SU-DHL-6 (cell line): ENCODE data around the gene MYO5C.

Experiments
- H2AFZ ChIP-seq: fragments of 200-600 bp; sonication (generic); 2 replicates; pipeline ENCODE4 v1.6.1; 2014; ENCODE audit warnings: low read depth, mild to moderate bottlenecking, moderate library complexity, mixed read lengths, antibody characterized with exemption, low read length; ENCODE audit not compliant: severe bottlenecking
- H3F3A ChIP-seq: fragments of 200-600 bp; shearing (Covaris generic); 2 replicates; pipeline ENCODE4 v1.6.0; 2016; ENCODE audit warnings: antibody characterized with exemption, mild to moderate bottlenecking; ENCODE audit not compliant: insufficient read depth
- H3K27ac ChIP-seq: fragments of 200-600 bp; sonication (generic); 2 replicates; pipeline ENCODE4 v1.5.1; 2016; ENCODE audit warnings: low read depth, mild to moderate bottlenecking, low read length, moderate library complexity, mixed read lengths
- H3K27me3 ChIP-seq: fragments of 200-600 bp; sonication (generic), shearing (Covaris generic); 2 replicates; pipeline ENCODE4 v1.6.0; 2014; ENCODE audit warnings: mild to moderate bottlenecking, low read length
- H3K36me3 ChIP-seq: fragments of 200-600 bp; sonication (generic); 2 replicates; pipeline ENCODE4 v1.6.1; 2014; ENCODE audit warnings: mild to moderate bottlenecking, low read length, mixed read lengths
- H3K4me2 ChIP-seq: fragments of 300-600, 200-600 bp; shearing (Covaris generic), sonication (generic); 2 replicates; pipeline ENCODE4 v1.6.0; 2014; ENCODE audit warnings: low read length, low read depth, mild to moderate bottlenecking; ENCODE audit not compliant: poor library complexity, severe bottlenecking
- H3K4me3 ChIP-seq: fragments of 200-600 bp; sonication (generic); 2 replicates; pipeline ENCODE4 v1.5.1; 2014; ENCODE audit warnings: antibody characterized with exemption, low read length, mild to moderate bottlenecking, mixed read lengths; ENCODE audit not compliant: insufficient read depth, poor library complexity, severe bottlenecking
- H3K79me2 ChIP-seq: fragments of 200-600 bp; sonication (generic); 2 replicates; pipeline ENCODE4 v1.6.1; 2014; ENCODE audit warnings: mild to moderate bottlenecking, low read length, moderate library complexity; ENCODE audit not compliant: insufficient read depth
- H3K9ac ChIP-seq: fragments of 200-600 bp; sonication (generic); 2 replicates; pipeline ENCODE4 v1.7.0; 2014; ENCODE audit warnings: mild to moderate bottlenecking, low read length
- H3K9me2 ChIP-seq: fragments of 200-600 bp; sonication (generic); replicated peaks from 2 replicates; pipeline ENCODE4 v1.6.1; 2014; ENCODE audit warnings: low read length; ENCODE audit not compliant: insufficient read depth
- H3K9me3 ChIP-seq: fragments of 200-600 bp; sonication (generic); 2 replicates; pipeline ENCODE4 v1.6.1; 2014; ENCODE audit warnings: low read length, mixed read lengths; ENCODE audit not compliant: insufficient read depth
- H4K20me1 ChIP-seq: fragments of 200-600 bp; sonication (generic); 2 replicates; pipeline ENCODE4 v1.6.1; 2014; ENCODE audit warnings: low read depth, mild to moderate bottlenecking, antibody characterized with exemption, low read length, moderate library complexity, mixed read lengths
- CTCF ChIP-seq: fragments of 200-600 bp; sonication (generic); IDR thresholded peaks from one replicate; pipeline ENCODE4 v1.5.1; 2017; ENCODE audit warnings: antibody characterized with exemption, mild to moderate bottlenecking, low read length, moderate library complexity; ENCODE audit not compliant: insufficient read depth, poor library complexity, severe bottlenecking
- EZH2phosphoT487 ChIP-seq: fragments of 200-600 bp; sonication (generic), shearing (Covaris generic); conservative IDR thresholded peaks from 2 replicates; pipeline ENCODE4 v1.6.1; 2018; ENCODE audit warnings: mild to moderate bottlenecking, antibody characterized with exemption, low read length, moderate library complexity, mixed read lengths

MYO5C gene

DNA sequence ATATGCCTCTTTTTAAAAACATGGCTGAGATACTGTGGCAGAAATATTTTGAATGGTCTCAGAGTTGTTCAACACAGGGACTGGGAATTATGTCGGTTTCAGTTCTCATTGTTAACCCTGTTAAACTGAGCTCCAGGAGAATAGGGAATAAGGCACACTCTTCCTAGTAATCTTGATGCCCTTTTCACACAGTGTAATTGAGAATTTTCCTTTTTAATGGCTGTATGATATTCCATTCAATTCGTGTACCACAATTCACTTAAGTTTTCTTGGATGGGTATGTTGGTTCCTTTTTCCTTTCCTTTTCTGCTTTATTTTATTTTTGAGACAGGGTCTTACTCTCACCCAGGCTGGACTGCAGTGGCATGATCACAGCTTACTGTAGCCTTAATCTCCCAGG lies 149.3 kb downstream of the MYO5C start:
- TF ChIP-seq EZH2phosphoT487, result no peak
- no peak for TF ChIP-seq CTCF
- H3K4me3 ChIP-seq, result no peak overlapping the region
- no peaks in the 10 kb centered on the region for H3K9me3 ChIP-seq
- H4K20me1 ChIP-seq, result no peaks in the 10 kb centered on the region
- no peak overlapping the region for H2AFZ ChIP-seq
- H3K9me2 ChIP-seq, result no peaks in the 10 kb centered on the region
- H3K27me3 ChIP-seq, result no peaks in the 10 kb centered on the region
- H3K36me3 ChIP-seq, result peaks cover 12% of the 10 kb centered on the region; the same call in 1 of the 2 replicates
- H3K79me2 ChIP-seq, result no peaks in the 10 kb centered on the region
- no peak overlapping the region for H3K27ac ChIP-seq
- H3F3A ChIP-seq, result 0 out of 2 replicates have a peak, but pooled peaks cover 4% of the 10 kb centered on the region
- H3K9ac ChIP-seq, result no peak overlapping the region
- no peak overlapping the region for H3K4me2 ChIP-seq

DNA sequence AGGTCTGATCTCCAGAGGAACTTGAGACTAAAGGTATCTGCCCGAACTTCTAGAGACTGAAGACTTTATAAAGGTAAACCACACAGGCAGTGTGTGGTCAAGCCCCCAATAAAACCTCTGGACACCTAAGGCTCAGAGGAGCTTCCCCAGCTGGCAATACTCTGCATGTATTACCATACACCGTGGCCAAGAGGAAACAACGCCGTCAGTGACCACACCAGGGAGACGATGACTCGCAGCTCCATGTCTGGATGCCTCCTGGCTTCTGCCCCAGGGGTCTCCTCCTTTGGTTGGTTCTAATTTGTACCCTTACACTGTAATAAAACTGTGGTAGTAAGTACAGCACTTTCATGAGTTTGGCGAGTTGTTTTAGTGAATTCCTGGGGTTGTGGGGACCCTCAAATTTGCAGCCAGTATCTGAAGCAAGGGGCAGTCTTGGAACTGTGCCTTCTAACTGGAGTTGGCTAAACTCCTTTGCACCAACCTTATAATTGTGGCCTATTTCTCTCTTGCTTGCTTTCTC lies 150.9 kb downstream of the MYO5C start:
- TF ChIP-seq CTCF, result no peak
- no peak for TF ChIP-seq EZH2phosphoT487
- no peak overlapping the region for H3K27ac ChIP-seq
- H3K27me3 ChIP-seq, result no peaks in the 10 kb centered on the region
- no peak overlapping the region for H3K4me2 ChIP-seq
- no peaks in the 10 kb centered on the region for H3K79me2 ChIP-seq
- no peaks in the 10 kb centered on the region for H3K9me3 ChIP-seq
- H3K9ac ChIP-seq, result no peak overlapping the region
- H3K36me3 ChIP-seq, result peaks cover 11% of the 10 kb centered on the region; the same call in 1 of the 2 replicates
- no peaks in the 10 kb centered on the region for H4K20me1 ChIP-seq
- H2AFZ ChIP-seq, result no peak overlapping the region
- 0 out of 2 replicates have a peak, but pooled peaks cover 7% of the 10 kb centered on the region for H3F3A ChIP-seq
- H3K4me3 ChIP-seq, result no peak overlapping the region
- H3K9me2 ChIP-seq, result no peaks in the 10 kb centered on the region

GRCh38 chr15:52143873-52144272 lies 151.7 kb downstream of the MYO5C start:
- Histone ChIP-seq H4K20me1 (no peaks in the 10 kb centered on the region), H3K9me2 (no peaks in the 10 kb centered on the region), H3K9me3 (no peaks in the 10 kb centered on the region), H3K79me2 (no peaks in the 10 kb centered on the region), H3K4me2 (no peak overlapping the region), H3K9ac (no peak overlapping the region), H3F3A (0 out of 2 replicates have a peak, but pooled peaks cover 7% of the 10 kb centered on the region), H3K27me3 (no peaks in the 10 kb centered on the region), H3K4me3 (no peak overlapping the region), H2AFZ (no peak overlapping the region), H3K27ac (no peak overlapping the region), H3K36me3 (peaks cover 9% of the 10 kb centered on the region; the same call in 1 of the 2 replicates)
- TF ChIP-seq CTCF, result no peak
- TF ChIP-seq EZH2phosphoT487, result no peak
